ENCODE data around the gene NEURL4. TPM values are rescaled to one million over a fixed set of nuclear protein-coding genes. Genes with fewer than 3 reads are reported as not detected.

NEURL4 gene
- total and polyA plus RNA-seq, 2 donors (not counting 1 experiment from before 2014, with no cell fraction given), result 6.0 to 20.1 TPM

- Histone ChIP-seq H3K79me2 (ENCODE audit: control insufficient read depth, insufficient read depth, low read length) (peaks cover 41% of the 10 kb centered on the region), H3K4me2 (ENCODE audit: extremely low read depth, insufficient read depth, low read length) (peak within 1 kb of the TSS; percentile 74), H3K27ac (ENCODE audit: insufficient read depth, low read length) (peak within 1 kb of the TSS; percentile 95), H3K4me3 (replicated peaks in 1 of 4; ENCODE audit: control extremely low read depth in 1 of 4, insufficient read depth in 1 of 4, low read depth in 3 of 4, low read length in 4 of 4) (peak within 1 kb of the TSS; percentile 73 to 98 (median 93)), H2AFZ (ENCODE audit: low read length) (peak within 1 kb of the TSS; percentile 87), H3K4me1 (ENCODE audit: control insufficient read depth, extremely low read depth, insufficient read depth, low read length) (no peaks in the 10 kb centered on the region), H4K20me1 (ENCODE audit: control insufficient read depth, extremely low read depth, insufficient read depth, low read length) (no peaks in the 10 kb centered on the region), H3K27me3 (ENCODE audit: control insufficient read depth, insufficient read depth, low read length) (no peaks in the 10 kb centered on the region), H3K36me3 (ENCODE audit: control insufficient read depth, insufficient read depth, low read length) (peaks cover 14% of the 10 kb centered on the region), H3K9me3 (ENCODE audit: control insufficient read depth, insufficient read depth, low read depth, low read length) (no peaks in the 10 kb centered on the region), H3K9ac (ENCODE audit: insufficient read depth, low read length) (peak within 1 kb of the TSS; percentile 91)
- peak; percentile 99 to 100 for DNase-seq (ENCODE audit: low read depth in 2 of 2)
- TF ChIP-seq EZH2 (IDR thresholded peaks at IDR 0.05; ENCODE audit: low read length, missing control alignments) (no peak), CTCF (conservative IDR thresholded peaks at IDR 0.05 in 1 of 2, IDR thresholded peaks at IDR 0.05 in 1 of 2; ENCODE audit: low read depth in 1 of 2, low read length in 2 of 2) (no peak)
Observed at GRCh38 chr17:7306911-7307685, 22.0 kb downstream of the NEURL4 start, which contains the start of gene EIF5A. Gene EIF5A, plus strand, starts transcription at chr17:7307628. Its CDS starts 2,008 bp downstream, at chr17:7309636.

- Histone ChIP-seq H3K79me2 (ENCODE audit: control insufficient read depth, insufficient read depth, low read length) (peaks cover 17% of the 10 kb centered on the region), H4K20me1 (ENCODE audit: control insufficient read depth, extremely low read depth, insufficient read depth, low read length) (no peaks in the 10 kb centered on the region), H3K9me3 (ENCODE audit: control insufficient read depth, insufficient read depth, low read depth, low read length) (no peaks in the 10 kb centered on the region), H3K27me3 (ENCODE audit: control insufficient read depth, insufficient read depth, low read length) (no peaks in the 10 kb centered on the region), H3K4me1 (ENCODE audit: control insufficient read depth, extremely low read depth, insufficient read depth, low read length) (no peaks in the 10 kb centered on the region), H3K27ac (ENCODE audit: insufficient read depth, low read length) (no peak overlapping the region), H3K4me3 (replicated peaks in 1 of 4; ENCODE audit: control extremely low read depth in 1 of 4, insufficient read depth in 1 of 4, low read depth in 3 of 4, low read length in 4 of 4) (no peak overlapping the region), H3K36me3 (ENCODE audit: control insufficient read depth, insufficient read depth, low read length) (no peaks in the 10 kb centered on the region), H3K4me2 (ENCODE audit: extremely low read depth, insufficient read depth, low read length) (no peak overlapping the region), H3K9ac (ENCODE audit: insufficient read depth, low read length) (no peak overlapping the region), H2AFZ (ENCODE audit: low read length) (no peak overlapping the region)
- no peak for TF ChIP-seq EZH2 (IDR thresholded peaks at IDR 0.05; ENCODE audit: low read length, missing control alignments)
- TF ChIP-seq CTCF (conservative IDR thresholded peaks at IDR 0.05 in 1 of 2, IDR thresholded peaks at IDR 0.05 in 1 of 2; ENCODE audit: low read depth in 1 of 2, low read length in 2 of 2), result no peak
- DNase-seq (ENCODE audit: low read depth in 2 of 2), result no peak
Observed at GRCh38 chr17:7304179-7304578, 25.0 kb downstream of the NEURL4 start.

GRCh38 chr17:7296189-7296861 lies 32.8 kb downstream of the NEURL4 start:
- H4K20me1 ChIP-seq (ENCODE audit: control insufficient read depth, extremely low read depth, insufficient read depth, low read length), result no peaks in the 10 kb centered on the region
- H3K36me3 ChIP-seq (ENCODE audit: control insufficient read depth, insufficient read depth, low read length), result no peaks in the 10 kb centered on the region
- DNase-seq (ENCODE audit: low read depth in 2 of 2), result peak; percentile 67 to 76
- H3K4me3 ChIP-seq (replicated peaks in 1 of 4; ENCODE audit: control extremely low read depth in 1 of 4, insufficient read depth in 1 of 4, low read depth in 3 of 4, low read length in 4 of 4), result peak overlapping the region in 1 of 4 experiments; percentile 33
- peak overlapping the region; percentile 70 for H3K4me2 ChIP-seq (ENCODE audit: extremely low read depth, insufficient read depth, low read length)
- H3K27me3 ChIP-seq (ENCODE audit: control insufficient read depth, insufficient read depth, low read length), result peaks cover 28% of the 10 kb centered on the region
- TF ChIP-seq EZH2 (IDR thresholded peaks at IDR 0.05; ENCODE audit: low read length, missing control alignments), result no peak
- TF ChIP-seq CTCF (conservative IDR thresholded peaks at IDR 0.05 in 1 of 2, IDR thresholded peaks at IDR 0.05 in 1 of 2; ENCODE audit: low read depth in 1 of 2, low read length in 2 of 2), result peak; percentile 61 to 84
- H3K27ac ChIP-seq (ENCODE audit: insufficient read depth, low read length), result no peak overlapping the region
- peak overlapping the region; percentile 65 for H2AFZ ChIP-seq (ENCODE audit: low read length)
- H3K9ac ChIP-seq (ENCODE audit: insufficient read depth, low read length), result peak overlapping the region; percentile 7
- no peaks in the 10 kb centered on the region for H3K9me3 ChIP-seq (ENCODE audit: control insufficient read depth, insufficient read depth, low read depth, low read length)
- H3K4me1 ChIP-seq (ENCODE audit: control insufficient read depth, extremely low read depth, insufficient read depth, low read length), result no peaks in the 10 kb centered on the region
- no peaks in the 10 kb centered on the region for H3K79me2 ChIP-seq (ENCODE audit: control insufficient read depth, insufficient read depth, low read length)
